GM12874 (cell line): Measurements from ENCODE around the gene SHROOM1.

Experiments used
- CTCF ChIP-seq: IDR thresholded peaks from 2 replicates; pipeline ENCODE4 v1.5.1; 2011; ENCODE audit warnings: low read depth, mild to moderate bottlenecking, control low read depth, low read length, moderate library complexity; ENCODE audit not compliant: insufficient read depth

SHROOM1 gene

GRCh38 chr5:132808866-132809265 lies 21.6 kb downstream of the SHROOM1 start:
- no peak for TF ChIP-seq CTCF

GRCh38 chr5:132808448-132808847 lies 22.0 kb downstream of the SHROOM1 start:
- no peak for TF ChIP-seq CTCF

- peak; percentile 15; the same call in 1 of the 2 replicates for TF ChIP-seq CTCF
Measured at GRCh38 chr5:132807163-132807838, 23.1 kb downstream of the SHROOM1 start.

- no peak for TF ChIP-seq CTCF
Measured at GRCh38 chr5:132802044-132802684, 28.3 kb downstream of the SHROOM1 start.

- no peak for TF ChIP-seq CTCF
Measured at GRCh38 chr5:132800545-132800944, 29.9 kb downstream of the SHROOM1 start.

GRCh38 chr5:132799392-132799791 lies 31.1 kb downstream of the SHROOM1 start:
- no peak for TF ChIP-seq CTCF

GRCh38 chr5:132797651-132798050 lies 32.8 kb downstream of the SHROOM1 start:
- TF ChIP-seq CTCF = no peak
